Keratinocyte (primary cell): ENCODE data around the gene MBD1.

Experiments
- CTCF ChIP-seq, 3 experiments: IDR thresholded peaks in 1 of 3; conservative IDR thresholded peaks in 1 of 3; optimal IDR thresholded peaks in 1 of 3; 2 replicates in 2 of 3; 3 replicates in 1 of 3; pipeline versions ENCODE3 to v1.5.1; 2011; ENCODE audit warnings: low read length in 3 of 3, mild to moderate bottlenecking in 3 of 3, moderate library complexity in 2 of 3, control low read depth in 1 of 3, inconsistent platforms in 1 of 3; ENCODE audit not compliant: insufficient read depth in 2 of 3; ENCODE audit errors: extremely low read depth in 1 of 3
- EZH2 ChIP-seq: IDR thresholded peaks from one replicate; pipeline ENCODE4 v1.6.1; 2012; ENCODE audit warnings: inconsistent platforms, mild to moderate bottlenecking, low read length, moderate library complexity

DNA sequence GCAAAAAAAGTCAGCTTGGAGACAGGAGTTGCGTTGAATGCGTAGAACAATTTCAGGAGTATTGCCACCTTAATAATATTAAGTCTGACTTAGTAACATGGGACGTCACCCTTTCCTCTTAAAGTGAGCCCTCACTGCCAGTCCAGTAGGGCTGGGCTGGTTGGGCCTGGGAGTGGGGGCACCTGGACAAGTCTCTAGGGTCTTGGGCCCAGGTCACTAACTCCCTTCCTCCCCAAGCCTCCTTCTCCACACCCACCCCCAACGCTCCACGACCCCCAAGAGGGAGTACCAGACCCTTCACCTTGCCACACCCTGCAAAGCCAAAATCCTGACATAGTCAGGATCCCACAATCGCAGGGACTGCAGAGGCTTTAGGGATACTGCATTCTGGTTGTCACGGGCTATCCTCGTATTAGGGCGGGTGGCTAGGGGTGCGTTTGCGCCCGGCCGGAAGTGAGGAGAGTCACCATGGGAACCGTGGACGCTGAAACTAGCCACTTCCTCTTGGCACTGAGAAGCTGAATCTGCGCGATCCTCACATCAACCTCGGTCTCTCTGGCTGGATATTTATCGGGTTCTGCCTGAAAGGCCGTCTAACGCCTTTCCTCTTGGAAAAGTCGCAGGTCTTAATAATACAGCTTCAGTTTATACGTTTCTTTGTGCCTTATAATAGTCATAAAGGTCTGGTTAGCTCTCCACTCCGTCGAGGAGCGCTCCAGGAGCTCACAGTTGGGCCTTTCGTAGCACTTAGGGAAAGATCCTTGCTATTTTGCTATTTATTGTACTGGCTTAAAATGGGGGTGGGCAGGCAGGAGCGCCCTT lies 16.5 kb upstream of the MBD1 start:
- TF ChIP-seq EZH2 (no peak), CTCF (optimal IDR thresholded peaks at IDR 0.05 in 1 of 3, IDR thresholded peaks at IDR 0.05 in 1 of 3, conservative IDR thresholded peaks at IDR 0.05 in 1 of 3; ENCODE audit: extremely low read depth in 1 of 3, insufficient read depth in 2 of 3, low read length in 3 of 3) (no peak)
